K562 (cell line): ENCODE data around the gene DTL. TPM values are rescaled to one million over a fixed set of nuclear protein-coding genes. Genes with fewer than 3 reads are reported as not detected.
A peak's percentile ranks its signal among the peaks of the same experiment; 100 is the strongest.

Experiments used
- ATAC-seq: fragments of 200-7000 bp; cut with Tn5 transposase; 3 replicates; pipeline ENCODE4 v1.9.1; 2020; ENCODE audit warnings: moderate library complexity
- BruUV-seq: library from RNA; stranded (reverse); fragments of 400-500 nt; replicated peaks from 2 replicates; lab custom pipeline; 2021; lab: Mats Ljungman, UMichigan
- CTCF ChIA-PET: fragments of 300-600 bp; formaldehyde crosslinking; extraction: SDS; loops from one replicate; lab custom pipeline; 2021; ENCODE audit warnings: low intra/inter-chr PET ratio; lab: Yijun Ruan, JAX
- POLR2A ChIA-PET: fragments of 300-600, 350-650 bp; sonication (Branson Sonifier 250); formaldehyde crosslinking; extraction: SDS; loops from one replicate; lab custom pipeline; 2021; ENCODE audit warnings: antibody characterized with exemption, inconsistent platforms; lab: Yijun Ruan, JAX
- DNase-seq, 4 experiments: peaks; one replicate each; pipeline versions ENCODE4 v3.0.0 to v3.0.0-alpha.2; 2011 to 2018; ENCODE audit warnings: low spot score in 3 of 4, mixed read lengths in 3 of 4; ENCODE audit errors: extremely low read depth in 1 of 4
- FAIRE-seq: peaks from 2 replicates; lab custom pipeline; 2011; peaks lifted over from hg19 to GRCh38; lab: Jason Lieb, UNC
- H2AFZ ChIP-seq: 2 replicates; pipeline ENCODE4 v1.6.0; 2011; ENCODE audit warnings: low read depth, low read length, control low read depth, inconsistent platforms
- H3K27ac ChIP-seq: fragments of 200-600 bp; 3 replicates; pipeline ENCODE4 v1.8.0; 2011; ENCODE audit warnings: low read depth, mild to moderate bottlenecking, control low read depth, inconsistent platforms, low read length, moderate library complexity, mixed read lengths; ENCODE audit errors: extremely low read depth
- H3K27me3 ChIP-seq, 2 experiments: fragments of 300-600 bp in 1 of 2; 2 replicates in 1 of 2; 3 replicates in 1 of 2; pipeline versions ENCODE4 v1.6.0 to v1.8.0; 2011; ENCODE audit warnings: inconsistent platforms in 2 of 2, low read length in 2 of 2, mild to moderate bottlenecking in 1 of 2, mixed read lengths in 1 of 2, moderate library complexity in 1 of 2; ENCODE audit not compliant: control insufficient read depth in 2 of 2, insufficient read depth in 2 of 2
- H3K36me3 ChIP-seq: fragments of 300-600 bp; 3 replicates; pipeline ENCODE4 v1.8.0; 2011; ENCODE audit warnings: mild to moderate bottlenecking, low read length, inconsistent platforms; ENCODE audit not compliant: control insufficient read depth, insufficient read depth
- H3K4me1 ChIP-seq, 2 experiments: fragments of 200-600 bp in 1 of 2; replicated peaks in 1 of 2; 2 replicates in 1 of 2; 3 replicates in 1 of 2; pipeline versions ENCODE4 v1.5.1 to v1.8.0; 2011; ENCODE audit warnings: inconsistent platforms in 2 of 2, low read length in 2 of 2, mild to moderate bottlenecking in 1 of 2, mixed read lengths in 1 of 2, moderate library complexity in 1 of 2; ENCODE audit not compliant: control insufficient read depth in 2 of 2, insufficient read depth in 2 of 2
- H3K4me2 ChIP-seq: 2 replicates; pipeline ENCODE4 v1.6.1; 2011; ENCODE audit warnings: low read length, control low read depth, inconsistent platforms, mixed read lengths; ENCODE audit not compliant: insufficient read depth
- H3K4me3 ChIP-seq: fragments of 200-600 bp; sonication (generic), shearing (Covaris generic); 2 replicates; pipeline ENCODE4 v1.5.1; 2016; ENCODE audit warnings: control low read depth, inconsistent platforms
- H3K79me2 ChIP-seq: fragments of 200-600 bp; 3 replicates; pipeline ENCODE4 v1.8.0; 2011; ENCODE audit warnings: low read length, inconsistent platforms; ENCODE audit not compliant: control insufficient read depth, insufficient read depth
- H3K9ac ChIP-seq, 2 experiments: 2 replicates each; pipeline versions ENCODE4 v1.6.0 to v1.6.1; 2011; ENCODE audit warnings: low read depth in 2 of 2, low read length in 2 of 2, control low read depth in 1 of 2, inconsistent platforms in 1 of 2, mild to moderate bottlenecking in 1 of 2, mixed read lengths in 1 of 2; ENCODE audit not compliant: insufficient read depth in 1 of 2
- H3K9me1 ChIP-seq: one replicate; pipeline ENCODE4 v1.6.0; 2011; ENCODE audit warnings: inconsistent platforms, mild to moderate bottlenecking, low read length, moderate library complexity; ENCODE audit not compliant: control insufficient read depth, insufficient read depth
- H3K9me3 ChIP-seq: replicated peaks from 2 replicates; pipeline ENCODE4 v1.5.1; 2011; ENCODE audit warnings: low read depth, low read length, inconsistent platforms; ENCODE audit not compliant: control insufficient read depth, insufficient read depth
- H4K20me1 ChIP-seq: replicated peaks from 2 replicates; pipeline ENCODE4 v1.6.1; 2011; ENCODE audit warnings: low read length, inconsistent platforms, mixed read lengths; ENCODE audit not compliant: control insufficient read depth, insufficient read depth
- CHAMP1 ChIP-seq: fragments of 450-650 bp; IDR thresholded peaks from 2 replicates; pipeline ENCODE4 v1.6.1; 2016; ENCODE audit warnings: mild to moderate bottlenecking
- E2F3 ChIP-seq: fragments of 250-450 bp; sonication (Bioruptor Pico); IDR thresholded peaks from 2 replicates; pipeline ENCODE4 v1.4.0; 2020; ENCODE audit warnings: mild to moderate bottlenecking
- E2F6 ChIP-seq, 2 experiments: IDR thresholded peaks; 2 replicates each; pipeline ENCODE4 v1.6.1; 2011; ENCODE audit warnings: borderline replicate concordance in 1 of 2, control low read depth in 1 of 2, low read depth in 1 of 2, low read length in 1 of 2, mild to moderate bottlenecking in 1 of 2, mixed read lengths in 1 of 2, moderate library complexity in 1 of 2; ENCODE audit not compliant: insufficient read depth in 1 of 2, insufficient read length in 1 of 2, poor library complexity in 1 of 2, severe bottlenecking in 1 of 2; ENCODE audit errors: extremely low read depth in 1 of 2
- NFE2L1 ChIP-seq: fragments of 450-650 bp; IDR thresholded peaks from 2 replicates; pipeline ENCODE4 v1.6.1; 2016; ENCODE audit warnings: missing genetic modification characterization, low read depth, mild to moderate bottlenecking, missing compliant biosample characterization, moderate library complexity, borderline replicate concordance
- NFRKB ChIP-seq: fragments of 450-650 bp; IDR thresholded peaks from 2 replicates; pipeline ENCODE4 v1.6.1; 2016; ENCODE audit warnings: low read depth
- NRF1 ChIP-seq, 2 experiments: fragments of 450-650 bp; IDR thresholded peaks in 1 of 2; conservative IDR thresholded peaks in 1 of 2; 2 replicates each; pipeline ENCODE4 v1.6.1; 2014; ENCODE audit warnings: mild to moderate bottlenecking in 2 of 2
- SMARCE1 ChIP-seq: fragments of 450-650 bp; IDR thresholded peaks from 2 replicates; pipeline ENCODE4 v1.7.1; 2016; ENCODE audit warnings: mild to moderate bottlenecking
- TARDBP ChIP-seq: fragments of 450-650 bp; IDR thresholded peaks from 2 replicates; pipeline ENCODE4 v1.6.1; 2016
- TFAP4 ChIP-seq: sonication (generic); formaldehyde crosslinking; IDR thresholded peaks from 2 replicates; pipeline ENCODE4 v1.8.0; 2022; ENCODE audit warnings: missing genetic modification reagents, mild to moderate bottlenecking, moderate library complexity, borderline replicate concordance
- YBX1 ChIP-seq: fragments of 450-650 bp; IDR thresholded peaks from 2 replicates; pipeline ENCODE4 v1.7.1; 2016; ENCODE audit warnings: mild to moderate bottlenecking
- ZNF324 ChIP-seq: fragments of 250-450 bp; sonication (Bioruptor Pico); IDR thresholded peaks from 2 replicates; pipeline ENCODE4 v1.4.0; 2020; ENCODE audit warnings: mild to moderate bottlenecking
- ZNF586 ChIP-seq: fragments of 450-650 bp; formaldehyde crosslinking; conservative IDR thresholded peaks from 2 replicates; pipeline ENCODE4 v1.4.0; 2020; ENCODE audit warnings: mild to moderate bottlenecking, moderate library complexity
- WGBS: fragments of 100-300 bp; shearing (Covaris generic); methylation state at CpG from one replicate; pipeline ENCODE4 v1.1.6; 2016; ENCODE audit warnings: low coverage, mixed read lengths; ENCODE audit not compliant: insufficient coverage; ENCODE audit errors: missing lambda C conversion rate; 5-methylcytosine and 5-hydroxymethylcytosine counted together
- in situ Hi-C: fragments of 300-500 bp; cut with MboI; formaldehyde crosslinking; loops from 4 replicates; pipeline ENCODE4 v1.15.0; 2018; ENCODE audit warnings: inconsistent platforms, mixed read lengths
- intact Hi-C: fragments of 100-400 bp; cut with micrococcal nuclease; formaldehyde crosslinking; loops from 2 replicates; pipeline ENCODE4 v1.14.2; 2022
- polyA plus RNA-seq, 8 experiments: library from polyadenylated mRNA; depleted of rRNA in 4 of 8; stranded (reverse) in 5 of 8; unstranded in 3 of 8; fragments of >200 nt; fragmentation: Nextera tagmentation in 2 of 8; fragmentation: Illumina TruSeq in 1 of 8; extraction: Ambion mirVana in 2 of 8; extraction: Trizol in 1 of 8; gene quantifications; 2 replicates each; pipeline versions ENCODE4 v1.2.1 to v1.2.3, GENCODE V29; 2011 to 2014; ENCODE audit warnings: inconsistent platforms in 1 of 8, missing spikeins in 1 of 8
- total RNA-seq, 7 experiments: library from RNA; depleted of rRNA in 6 of 7; stranded (reverse); fragments of >200 nt in 6 of 7; fragmentation: Illumina TruSeq in 2 of 7; extraction: Trizol in 2 of 7; gene quantifications; 2 replicates each; pipeline versions ENCODE4 v1.2.1 to v1.2.3, GENCODE V29; 2011 to 2021; ENCODE audit warnings: low replicate concordance in 1 of 7
- TF ChIP-seq, protein P1 (sequence below): fragments of 250-450 bp; sonication (Bioruptor Pico); IDR thresholded peaks from 2 replicates; pipeline ENCODE4 v1.9.0; 2021; ENCODE audit warnings: mild to moderate bottlenecking, inconsistent platforms
- TF ChIP-seq, protein P2 (sequence below): fragments of 450-650 bp; IDR thresholded peaks from 2 replicates; pipeline ENCODE4 v1.6.1; 2014; ENCODE audit warnings: low read depth, mild to moderate bottlenecking, moderate library complexity, borderline replicate concordance

The DTL gene
- total and polyA plus RNA-seq, 9 of the 15 experiments (the other 6 are each of a cell fraction or from before 2014, with no cell fraction given): 38.3 to 81.0 (median 63.2) TPM

GRCh38 chr1:212149566-212149965 is 114.0 kb downstream of the DTL start:
- Histone ChIP-seq H3K79me2 (no peaks in the 10 kb centered on the region), H3K4me2 (no peak overlapping the region), H3K27ac (peak overlapping the region; percentile 27; the same call in 2 of the 3 replicates), H3K9me3 (no peaks in the 10 kb centered on the region; the same call in 1 of the 2 replicates), H3K27me3 (no peaks in the 10 kb centered on the region), H3K36me3 (no peaks in the 10 kb centered on the region), H3K9ac (no peak overlapping the region), H3K9me1 (no peaks in the 10 kb centered on the region), H3K4me1 (peaks cover 28 to 44% of the 10 kb centered on the region in 2 experiments), H4K20me1 (no peaks in the 10 kb centered on the region), H3K4me3 (no peak overlapping the region), H2AFZ (0 out of 2 replicates have a peak overlapping the region, but pooled peaks have one; percentile 10)
- FAIRE-seq: no peak
- ATAC-seq: no peak
- intact Hi-C loops (no loop called here), in situ Hi-C loops (no loop called here)
- CTCF ChIA-PET: no interaction called here
- POLR2A ChIA-PET: interaction anchor here (1.0 kb wide), 1 partner anchor 18 kb away, joined by 3 read pairs; no protein-coding TSS in a partner anchor
- 83% methylated on average over 4 of the region's 4 CpGs for WGBS
- no TSS peak for BruUV-seq
- DNase-seq: no peak
- TF ChIP-seq E2F6 (IDR thresholded peaks at IDR 0.05; ENCODE audit: borderline replicate concordance in 1 of 2, extremely low read depth in 1 of 2, insufficient read depth in 1 of 2, insufficient read length in 1 of 2, low read depth in 1 of 2, low read length in 1 of 2, poor library complexity in 1 of 2, severe bottlenecking in 1 of 2) (no peak), ZNF586 (CRISPR knock-in tag) (no peak), NRF1 (conservative IDR thresholded peaks at IDR 0.05 in 1 of 2, IDR thresholded peaks at IDR 0.05 in 1 of 2) (no peak), E2F3 (CRISPR knock-in tag) (no peak), ZNF324 (CRISPR knock-in tag) (no peak), CHAMP1 (no peak), TFAP4 (CRISPR knock-in tag) (0 out of 2 replicates have a peak, but pooled peaks have one; percentile 7), TARDBP (no peak), SMARCE1 (no peak), NFE2L1 (tag) (no peak), YBX1 (no peak), NFRKB (no peak)
- TF ChIP-seq, protein P1, sequence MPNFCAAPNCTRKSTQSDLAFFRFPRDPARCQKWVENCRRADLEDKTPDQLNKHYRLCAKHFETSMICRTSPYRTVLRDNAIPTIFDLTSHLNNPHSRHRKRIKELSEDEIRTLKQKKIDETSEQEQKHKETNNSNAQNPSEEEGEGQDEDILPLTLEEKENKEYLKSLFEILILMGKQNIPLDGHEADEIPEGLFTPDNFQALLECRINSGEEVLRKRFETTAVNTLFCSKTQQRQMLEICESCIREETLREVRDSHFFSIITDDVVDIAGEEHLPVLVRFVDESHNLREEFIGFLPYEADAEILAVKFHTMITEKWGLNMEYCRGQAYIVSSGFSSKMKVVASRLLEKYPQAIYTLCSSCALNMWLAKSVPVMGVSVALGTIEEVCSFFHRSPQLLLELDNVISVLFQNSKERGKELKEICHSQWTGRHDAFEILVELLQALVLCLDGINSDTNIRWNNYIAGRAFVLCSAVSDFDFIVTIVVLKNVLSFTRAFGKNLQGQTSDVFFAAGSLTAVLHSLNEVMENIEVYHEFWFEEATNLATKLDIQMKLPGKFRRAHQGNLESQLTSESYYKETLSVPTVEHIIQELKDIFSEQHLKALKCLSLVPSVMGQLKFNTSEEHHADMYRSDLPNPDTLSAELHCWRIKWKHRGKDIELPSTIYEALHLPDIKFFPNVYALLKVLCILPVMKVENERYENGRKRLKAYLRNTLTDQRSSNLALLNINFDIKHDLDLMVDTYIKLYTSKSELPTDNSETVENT (CRISPR knock-in tag): no peak
- TF ChIP-seq, protein P2, sequence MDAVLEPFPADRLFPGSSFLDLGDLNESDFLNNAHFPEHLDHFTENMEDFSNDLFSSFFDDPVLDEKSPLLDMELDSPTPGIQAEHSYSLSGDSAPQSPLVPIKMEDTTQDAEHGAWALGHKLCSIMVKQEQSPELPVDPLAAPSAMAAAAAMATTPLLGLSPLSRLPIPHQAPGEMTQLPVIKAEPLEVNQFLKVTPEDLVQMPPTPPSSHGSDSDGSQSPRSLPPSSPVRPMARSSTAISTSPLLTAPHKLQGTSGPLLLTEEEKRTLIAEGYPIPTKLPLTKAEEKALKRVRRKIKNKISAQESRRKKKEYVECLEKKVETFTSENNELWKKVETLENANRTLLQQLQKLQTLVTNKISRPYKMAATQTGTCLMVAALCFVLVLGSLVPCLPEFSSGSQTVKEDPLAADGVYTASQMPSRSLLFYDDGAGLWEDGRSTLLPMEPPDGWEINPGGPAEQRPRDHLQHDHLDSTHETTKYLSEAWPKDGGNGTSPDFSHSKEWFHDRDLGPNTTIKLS: no peak
